ENCODE data around the gene GOLGB1. TPM values are rescaled to one million over a fixed set of nuclear protein-coding genes. Genes with fewer than 3 reads are reported as not detected.

Gene GOLGB1
- total and polyA plus RNA-seq, 10 of the 15 experiments (the other 5 are each of a cell fraction or from before 2014, with no cell fraction given), result 7.4 to 34.5 (median 21.8) TPM

DNA sequence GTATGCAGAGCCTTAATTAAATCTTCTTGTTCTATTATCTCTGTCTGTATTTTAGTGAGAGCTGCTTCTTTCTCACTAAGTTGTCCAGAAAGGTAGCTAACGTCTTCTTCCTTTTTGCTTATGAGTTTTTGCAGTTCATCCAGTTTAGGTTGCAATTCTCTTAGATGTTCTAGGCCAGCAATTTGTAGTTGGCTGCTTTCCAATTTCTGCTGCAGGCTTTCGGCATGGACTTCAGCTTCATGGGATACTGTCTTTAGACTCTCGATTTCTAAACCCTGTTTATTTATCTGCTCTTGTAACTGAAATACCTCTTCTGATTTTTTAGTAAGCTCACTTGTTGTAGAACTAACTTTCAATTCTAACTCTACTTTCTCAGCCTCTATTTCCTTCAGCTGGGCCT, 53.4 kb downstream of the GOLGB1 start:
- ATAC-seq, result no peak
- RAD21 ChIA-PET (ENCODE audit: unreplicated experiment), result no interaction called here
- no peaks in the 10 kb centered on the region for H3K79me2 ChIP-seq (ENCODE audit: control insufficient read depth, insufficient read depth, low read length)
- no peaks in the 10 kb centered on the region for H3K9me3 ChIP-seq (replicated peaks; ENCODE audit: control insufficient read depth, insufficient read depth, low read length)
- no peaks in the 10 kb centered on the region for H4K20me1 ChIP-seq (ENCODE audit: control insufficient read depth, insufficient read depth)
- DNase-seq (ENCODE audit: low read depth, low spot score), result no peak
- BruUV-seq (replicated peaks), result TSS peak; percentile 36
- H3K4me2 ChIP-seq (ENCODE audit: control insufficient read depth, insufficient read depth), result no peak overlapping the region
- SMC1A ChIA-PET (ENCODE audit: uncharacterized antibody, unreplicated experiment), result interaction anchor here (0.6 to 5.4 kb wide), 4 partner anchors 13 to 54 kb away, joined by 3 to 30 read pairs (median 4); no protein-coding TSS in a partner anchor
- no peaks in the 10 kb centered on the region for H3K27me3 ChIP-seq (replicated peaks in 1 of 2; ENCODE audit: control insufficient read depth in 2 of 2, insufficient read depth in 2 of 2, low read length in 1 of 2)
- H3K4me3 ChIP-seq, result no peak overlapping the region
- H3K9ac ChIP-seq (ENCODE audit: control insufficient read depth, insufficient read depth, low read length), result no peak overlapping the region
- no peak overlapping the region for H2AFZ ChIP-seq (ENCODE audit: control insufficient read depth, low read depth, low read length)
- in situ Hi-C loops (cut with MboI) (no loop called here), intact Hi-C loops (cut with micrococcal nuclease; ENCODE audit: unreplicated experiment) (no loop called here)
- WGBS (ENCODE audit: insufficient coverage, insufficient replicate concordance, low lambda C conversion rate, missing lambda C conversion rate), result 98% methylated on average over 3 of the region's 3 CpGs
- FAIRE-seq, result no peak
- no peak overlapping the region for H3K27ac ChIP-seq (ENCODE audit: control insufficient read depth, insufficient read depth)
- POLR2A ChIA-PET, result interaction anchor here (0.5 kb wide), 1 partner anchor 653 kb away, joined by 4 read pairs; no protein-coding TSS in a partner anchor
- CTCF ChIA-PET, result interaction anchor here (1.6 kb wide), 1 partner anchor 132 kb away, joined by 4 read pairs; no protein-coding TSS in a partner anchor
- H3K4me1 ChIP-seq (ENCODE audit: control insufficient read depth, insufficient read depth, low read length), result peaks cover 5% of the 10 kb centered on the region
- H3K36me3 ChIP-seq (ENCODE audit: control insufficient read depth in 2 of 2, insufficient read depth in 2 of 2, low read length in 1 of 2), result peaks cover 4 to 13% of the 10 kb centered on the region in 2 experiments
- TF ChIP-seq TCF7 (IDR thresholded peaks at IDR 0.05; ENCODE audit: borderline replicate concordance), result no peak
- TF ChIP-seq, protein P1, sequence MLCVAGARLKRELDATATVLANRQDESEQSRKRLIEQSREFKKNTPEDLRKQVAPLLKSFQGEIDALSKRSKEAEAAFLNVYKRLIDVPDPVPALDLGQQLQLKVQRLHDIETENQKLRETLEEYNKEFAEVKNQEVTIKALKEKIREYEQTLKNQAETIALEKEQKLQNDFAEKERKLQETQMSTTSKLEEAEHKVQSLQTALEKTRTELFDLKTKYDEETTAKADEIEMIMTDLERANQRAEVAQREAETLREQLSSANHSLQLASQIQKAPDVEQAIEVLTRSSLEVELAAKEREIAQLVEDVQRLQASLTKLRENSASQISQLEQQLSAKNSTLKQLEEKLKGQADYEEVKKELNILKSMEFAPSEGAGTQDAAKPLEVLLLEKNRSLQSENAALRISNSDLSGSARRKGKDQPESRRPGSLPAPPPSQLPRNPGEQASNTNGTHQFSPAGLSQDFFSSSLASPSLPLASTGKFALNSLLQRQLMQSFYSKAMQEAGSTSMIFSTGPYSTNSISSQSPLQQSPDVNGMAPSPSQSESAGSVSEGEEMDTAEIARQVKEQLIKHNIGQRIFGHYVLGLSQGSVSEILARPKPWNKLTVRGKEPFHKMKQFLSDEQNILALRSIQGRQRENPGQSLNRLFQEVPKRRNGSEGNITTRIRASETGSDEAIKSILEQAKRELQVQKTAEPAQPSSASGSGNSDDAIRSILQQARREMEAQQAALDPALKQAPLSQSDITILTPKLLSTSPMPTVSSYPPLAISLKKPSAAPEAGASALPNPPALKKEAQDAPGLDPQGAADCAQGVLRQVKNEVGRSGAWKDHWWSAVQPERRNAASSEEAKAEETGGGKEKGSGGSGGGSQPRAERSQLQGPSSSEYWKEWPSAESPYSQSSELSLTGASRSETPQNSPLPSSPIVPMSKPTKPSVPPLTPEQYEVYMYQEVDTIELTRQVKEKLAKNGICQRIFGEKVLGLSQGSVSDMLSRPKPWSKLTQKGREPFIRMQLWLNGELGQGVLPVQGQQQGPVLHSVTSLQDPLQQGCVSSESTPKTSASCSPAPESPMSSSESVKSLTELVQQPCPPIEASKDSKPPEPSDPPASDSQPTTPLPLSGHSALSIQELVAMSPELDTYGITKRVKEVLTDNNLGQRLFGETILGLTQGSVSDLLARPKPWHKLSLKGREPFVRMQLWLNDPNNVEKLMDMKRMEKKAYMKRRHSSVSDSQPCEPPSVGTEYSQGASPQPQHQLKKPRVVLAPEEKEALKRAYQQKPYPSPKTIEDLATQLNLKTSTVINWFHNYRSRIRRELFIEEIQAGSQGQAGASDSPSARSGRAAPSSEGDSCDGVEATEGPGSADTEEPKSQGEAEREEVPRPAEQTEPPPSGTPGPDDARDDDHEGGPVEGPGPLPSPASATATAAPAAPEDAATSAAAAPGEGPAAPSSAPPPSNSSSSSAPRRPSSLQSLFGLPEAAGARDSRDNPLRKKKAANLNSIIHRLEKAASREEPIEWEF (IDR thresholded peaks at IDR 0.05; ENCODE audit: insufficient replicate concordance, low read depth, low read length), result no peak
- TF ChIP-seq JUND (IDR thresholded peaks at IDR 0.05; ENCODE audit: low read depth, low read length), result no peak
- no peak for TF ChIP-seq CBX5 (IDR thresholded peaks at IDR 0.05; ENCODE audit: low read depth)
- no peak for TF ChIP-seq TBL1XR1 (IDR thresholded peaks at IDR 0.05; ENCODE audit: low read depth, low read length)
- TF ChIP-seq, protein P2, sequence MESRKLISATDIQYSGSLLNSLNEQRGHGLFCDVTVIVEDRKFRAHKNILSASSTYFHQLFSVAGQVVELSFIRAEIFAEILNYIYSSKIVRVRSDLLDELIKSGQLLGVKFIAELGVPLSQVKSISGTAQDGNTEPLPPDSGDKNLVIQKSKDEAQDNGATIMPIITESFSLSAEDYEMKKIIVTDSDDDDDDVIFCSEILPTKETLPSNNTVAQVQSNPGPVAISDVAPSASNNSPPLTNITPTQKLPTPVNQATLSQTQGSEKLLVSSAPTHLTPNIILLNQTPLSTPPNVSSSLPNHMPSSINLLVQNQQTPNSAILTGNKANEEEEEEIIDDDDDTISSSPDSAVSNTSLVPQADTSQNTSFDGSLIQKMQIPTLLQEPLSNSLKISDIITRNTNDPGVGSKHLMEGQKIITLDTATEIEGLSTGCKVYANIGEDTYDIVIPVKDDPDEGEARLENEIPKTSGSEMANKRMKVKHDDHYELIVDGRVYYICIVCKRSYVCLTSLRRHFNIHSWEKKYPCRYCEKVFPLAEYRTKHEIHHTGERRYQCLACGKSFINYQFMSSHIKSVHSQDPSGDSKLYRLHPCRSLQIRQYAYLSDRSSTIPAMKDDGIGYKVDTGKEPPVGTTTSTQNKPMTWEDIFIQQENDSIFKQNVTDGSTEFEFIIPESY (IDR thresholded peaks at IDR 0.05), result no peak
- TF ChIP-seq, protein P3, sequence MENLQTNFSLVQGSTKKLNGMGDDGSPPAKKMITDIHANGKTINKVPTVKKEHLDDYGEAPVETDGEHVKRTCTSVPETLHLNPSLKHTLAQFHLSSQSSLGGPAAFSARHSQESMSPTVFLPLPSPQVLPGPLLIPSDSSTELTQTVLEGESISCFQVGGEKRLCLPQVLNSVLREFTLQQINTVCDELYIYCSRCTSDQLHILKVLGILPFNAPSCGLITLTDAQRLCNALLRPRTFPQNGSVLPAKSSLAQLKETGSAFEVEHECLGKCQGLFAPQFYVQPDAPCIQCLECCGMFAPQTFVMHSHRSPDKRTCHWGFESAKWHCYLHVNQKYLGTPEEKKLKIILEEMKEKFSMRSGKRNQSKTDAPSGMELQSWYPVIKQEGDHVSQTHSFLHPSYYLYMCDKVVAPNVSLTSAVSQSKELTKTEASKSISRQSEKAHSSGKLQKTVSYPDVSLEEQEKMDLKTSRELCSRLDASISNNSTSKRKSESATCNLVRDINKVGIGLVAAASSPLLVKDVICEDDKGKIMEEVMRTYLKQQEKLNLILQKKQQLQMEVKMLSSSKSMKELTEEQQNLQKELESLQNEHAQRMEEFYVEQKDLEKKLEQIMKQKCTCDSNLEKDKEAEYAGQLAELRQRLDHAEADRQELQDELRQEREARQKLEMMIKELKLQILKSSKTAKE (IDR thresholded peaks at IDR 0.05; ENCODE audit: low read depth, poor library complexity, severe bottlenecking), result no peak
- TF ChIP-seq, protein P4, sequence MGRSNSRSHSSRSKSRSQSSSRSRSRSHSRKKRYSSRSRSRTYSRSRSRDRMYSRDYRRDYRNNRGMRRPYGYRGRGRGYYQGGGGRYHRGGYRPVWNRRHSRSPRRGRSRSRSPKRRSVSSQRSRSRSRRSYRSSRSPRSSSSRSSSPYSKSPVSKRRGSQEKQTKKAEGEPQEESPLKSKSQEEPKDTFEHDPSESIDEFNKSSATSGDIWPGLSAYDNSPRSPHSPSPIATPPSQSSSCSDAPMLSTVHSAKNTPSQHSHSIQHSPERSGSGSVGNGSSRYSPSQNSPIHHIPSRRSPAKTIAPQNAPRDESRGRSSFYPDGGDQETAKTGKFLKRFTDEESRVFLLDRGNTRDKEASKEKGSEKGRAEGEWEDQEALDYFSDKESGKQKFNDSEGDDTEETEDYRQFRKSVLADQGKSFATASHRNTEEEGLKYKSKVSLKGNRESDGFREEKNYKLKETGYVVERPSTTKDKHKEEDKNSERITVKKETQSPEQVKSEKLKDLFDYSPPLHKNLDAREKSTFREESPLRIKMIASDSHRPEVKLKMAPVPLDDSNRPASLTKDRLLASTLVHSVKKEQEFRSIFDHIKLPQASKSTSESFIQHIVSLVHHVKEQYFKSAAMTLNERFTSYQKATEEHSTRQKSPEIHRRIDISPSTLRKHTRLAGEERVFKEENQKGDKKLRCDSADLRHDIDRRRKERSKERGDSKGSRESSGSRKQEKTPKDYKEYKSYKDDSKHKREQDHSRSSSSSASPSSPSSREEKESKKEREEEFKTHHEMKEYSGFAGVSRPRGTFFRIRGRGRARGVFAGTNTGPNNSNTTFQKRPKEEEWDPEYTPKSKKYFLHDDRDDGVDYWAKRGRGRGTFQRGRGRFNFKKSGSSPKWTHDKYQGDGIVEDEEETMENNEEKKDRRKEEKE (IDR thresholded peaks at IDR 0.05), result no peak
- no peak for TF ChIP-seq MEF2A (IDR thresholded peaks at IDR 0.05; ENCODE audit: insufficient read depth, low read depth, low read length)
- no peak for TF ChIP-seq SREBF1 (IDR thresholded peaks at IDR 0.05; ENCODE audit: low read length)
- no peak for TF ChIP-seq POLR2AphosphoS5 (IDR thresholded peaks at IDR 0.05; ENCODE audit: low read length)
- TF ChIP-seq TARDBP (IDR thresholded peaks at IDR 0.05; ENCODE audit: borderline replicate concordance), result no peak

Measured in GM12878 (cell line).